Measurements from ENCODE around the gene KRT73. TPM values are rescaled to one million over a fixed set of nuclear protein-coding genes. Genes with fewer than 3 reads are reported as not detected.

The KRT73 gene
- total and polyA plus RNA-seq, 2 donors (not counting 3 experiments of a cell fraction or from before 2014, with no cell fraction given): not detected

DNA sequence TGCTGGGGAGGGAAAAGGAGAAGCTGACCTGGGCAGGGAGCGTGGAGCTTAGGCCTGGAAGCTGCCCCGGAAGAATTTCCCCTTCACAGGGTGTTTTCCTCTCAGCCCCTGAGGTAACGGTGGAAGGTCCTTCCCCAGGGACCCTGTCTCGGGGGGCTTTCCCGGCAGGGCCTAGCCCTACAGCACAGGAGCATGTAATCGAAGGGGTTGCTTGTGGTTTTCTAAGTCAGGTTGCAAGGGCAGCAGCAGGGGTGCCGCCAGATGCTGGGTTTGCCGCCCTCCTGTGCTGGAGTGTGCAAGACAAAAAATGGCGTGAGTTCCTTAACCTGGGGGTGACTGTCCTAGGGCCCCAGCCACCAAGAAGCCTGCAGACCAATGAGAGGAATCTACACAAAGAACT is 43.1 kb downstream of the KRT73 start:
- Histone ChIP-seq H3K4me1 (ENCODE audit: control insufficient read depth, extremely low read depth, insufficient read depth, low read length) (no peaks in the 10 kb centered on the region), H3K4me3 (replicated peaks in 1 of 3; ENCODE audit: insufficient read depth in 1 of 3, low read depth in 1 of 3, low read length in 3 of 3) (no peak overlapping the region), H3K4me2 (ENCODE audit: insufficient read depth, low read length) (no peak overlapping the region), H3K9me3 (replicated peaks; ENCODE audit: control insufficient read depth, insufficient read depth, low read length) (no peaks in the 10 kb centered on the region), H3K27me3 (ENCODE audit: control insufficient read depth in 2 of 2, insufficient read depth in 2 of 2, low read length in 2 of 2) (peaks cover 0 to 2% of the 10 kb centered on the region in 2 experiments), H3K36me3 (ENCODE audit: control insufficient read depth in 2 of 2, extremely low read depth in 1 of 2, insufficient read depth in 2 of 2, low read length in 2 of 2) (no peaks in the 10 kb centered on the region), H4K20me1 (replicated peaks; ENCODE audit: control insufficient read depth, extremely low read depth, insufficient read depth, low read length) (no peaks in the 10 kb centered on the region), H2AFZ (ENCODE audit: low read depth, low read length) (no peak overlapping the region), H3K9me1 (replicated peaks; ENCODE audit: control insufficient read depth, extremely low read depth, insufficient read depth, low read length) (no peaks in the 10 kb centered on the region), H3K79me2 (ENCODE audit: control insufficient read depth, insufficient read depth, low read length) (no peaks in the 10 kb centered on the region), H3K27ac (ENCODE audit: insufficient read depth, low read depth, low read length) (no peak overlapping the region), H3K9ac (replicated peaks; ENCODE audit: extremely low read depth, insufficient read depth, low read length) (no peak overlapping the region)
- no TSS peak for BruUV-seq (replicated peaks)
- POLR2A ChIA-PET: no interaction called here
- FAIRE-seq: no peak
- TF ChIP-seq, protein P1, sequence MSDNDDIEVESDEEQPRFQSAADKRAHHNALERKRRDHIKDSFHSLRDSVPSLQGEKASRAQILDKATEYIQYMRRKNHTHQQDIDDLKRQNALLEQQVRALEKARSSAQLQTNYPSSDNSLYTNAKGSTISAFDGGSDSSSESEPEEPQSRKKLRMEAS (IDR thresholded peaks at IDR 0.05; ENCODE audit: insufficient read depth, insufficient read length): no peak
- CTCF ChIA-PET: interaction anchor here (1.3 to 1.8 kb wide), 3 partner anchors 9 to 290 kb away, joined by 4 to 5 read pairs (median 5); no protein-coding TSS in a partner anchor
- DNase-seq (ENCODE audit: low read depth, low spot score): no peak
- dilution Hi-C loops (cut with MboI; ENCODE audit: extremely low pct_ligation_motif_present, low sequenced_read_pairs) (no loop called here), intact Hi-C loops (cut with micrococcal nuclease) (no loop called here)

DNA sequence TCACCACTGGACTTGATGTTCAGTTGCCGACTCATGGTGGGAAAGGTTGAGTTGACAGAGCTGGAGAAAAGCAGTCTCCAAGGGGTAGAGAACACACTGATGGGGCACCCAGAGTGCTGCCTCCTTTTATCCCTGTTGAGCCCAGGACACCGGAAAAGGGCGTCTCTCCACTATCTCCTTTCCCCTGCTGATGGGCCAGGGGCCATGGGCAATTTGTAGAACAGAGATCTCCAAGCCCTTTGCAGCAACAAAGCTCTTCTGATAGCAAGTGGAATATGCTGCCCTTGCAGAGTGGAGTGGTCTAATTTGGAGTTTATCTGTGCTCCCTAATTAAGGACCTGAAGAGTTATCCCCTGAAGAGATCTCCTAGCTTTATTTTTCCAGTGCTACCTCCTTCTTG is 44.6 kb downstream of the KRT73 start, which contains the start of gene KRT74:
TSS of gene KRT74 (minus strand) at position 101 of the 400 bp plus-strand sequence. CDS start at position 35, 66 bp downstream.
- ChIA-PET POLR2A (no interaction called here), CTCF (interaction anchor here (1.4 to 1.8 kb wide), 3 partner anchors 10 to 297 kb away, joined by 4 to 6 read pairs (median 5); no protein-coding TSS in a partner anchor)
- no peaks in the 10 kb centered on the region for H3K79me2 ChIP-seq (ENCODE audit: control insufficient read depth, insufficient read depth, low read length)
- TF ChIP-seq POLR2AphosphoS5 (IDR thresholded peaks at IDR 0.05; ENCODE audit: insufficient read depth, low read depth, low read length) (no peak), JUN (IDR thresholded peaks at IDR 0.05; ENCODE audit: borderline replicate concordance, insufficient read depth, insufficient read length, low read depth) (no peak), POLR2A (IDR thresholded peaks at IDR 0.05; ENCODE audit: low read depth, low read length) (no peak), FOS (IDR thresholded peaks at IDR 0.05; ENCODE audit: borderline replicate concordance, insufficient read depth, low read length) (no peak), EZH2 (IDR thresholded peaks at IDR 0.05; ENCODE audit: borderline replicate concordance, low read depth, low read length, severe bottlenecking) (no peak), MYC (IDR thresholded peaks at IDR 0.05; ENCODE audit: low read depth, low read length) (no peak), GATA2 (IDR thresholded peaks at IDR 0.05; ENCODE audit: insufficient read depth, insufficient read length, low read depth, low read length) (no peak)
- TF ChIP-seq, protein P2, sequence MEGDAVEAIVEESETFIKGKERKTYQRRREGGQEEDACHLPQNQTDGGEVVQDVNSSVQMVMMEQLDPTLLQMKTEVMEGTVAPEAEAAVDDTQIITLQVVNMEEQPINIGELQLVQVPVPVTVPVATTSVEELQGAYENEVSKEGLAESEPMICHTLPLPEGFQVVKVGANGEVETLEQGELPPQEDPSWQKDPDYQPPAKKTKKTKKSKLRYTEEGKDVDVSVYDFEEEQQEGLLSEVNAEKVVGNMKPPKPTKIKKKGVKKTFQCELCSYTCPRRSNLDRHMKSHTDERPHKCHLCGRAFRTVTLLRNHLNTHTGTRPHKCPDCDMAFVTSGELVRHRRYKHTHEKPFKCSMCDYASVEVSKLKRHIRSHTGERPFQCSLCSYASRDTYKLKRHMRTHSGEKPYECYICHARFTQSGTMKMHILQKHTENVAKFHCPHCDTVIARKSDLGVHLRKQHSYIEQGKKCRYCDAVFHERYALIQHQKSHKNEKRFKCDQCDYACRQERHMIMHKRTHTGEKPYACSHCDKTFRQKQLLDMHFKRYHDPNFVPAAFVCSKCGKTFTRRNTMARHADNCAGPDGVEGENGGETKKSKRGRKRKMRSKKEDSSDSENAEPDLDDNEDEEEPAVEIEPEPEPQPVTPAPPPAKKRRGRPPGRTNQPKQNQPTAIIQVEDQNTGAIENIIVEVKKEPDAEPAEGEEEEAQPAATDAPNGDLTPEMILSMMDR (IDR thresholded peaks at IDR 0.05; ENCODE audit: extremely low read depth in 1 of 2, insufficient read depth in 1 of 2, low read depth in 1 of 2, low read length in 2 of 2): no peak
- TF ChIP-seq, protein P1 (IDR thresholded peaks at IDR 0.05; ENCODE audit: insufficient read depth, insufficient read length): no peak
- dilution Hi-C loops (cut with MboI; ENCODE audit: extremely low pct_ligation_motif_present, low sequenced_read_pairs): no loop called here
- peaks cover 0 to under 1% of the 10 kb centered on the region in 2 experiments for H3K27me3 ChIP-seq (ENCODE audit: control insufficient read depth in 2 of 2, insufficient read depth in 2 of 2, low read length in 2 of 2)
- no peaks in the 10 kb centered on the region for H3K4me1 ChIP-seq (ENCODE audit: control insufficient read depth, extremely low read depth, insufficient read depth, low read length)
- no peaks in the 10 kb centered on the region for H3K36me3 ChIP-seq (ENCODE audit: control insufficient read depth in 2 of 2, extremely low read depth in 1 of 2, insufficient read depth in 2 of 2, low read length in 2 of 2)
- no peaks in the 10 kb centered on the region for H3K9me1 ChIP-seq (replicated peaks; ENCODE audit: control insufficient read depth, extremely low read depth, insufficient read depth, low read length)
- no peak within 1 kb of the TSS for H3K9ac ChIP-seq (replicated peaks; ENCODE audit: extremely low read depth, insufficient read depth, low read length)
- no peak within 1 kb of the TSS for H3K4me3 ChIP-seq (replicated peaks in 1 of 3; ENCODE audit: insufficient read depth in 1 of 3, low read depth in 1 of 3, low read length in 3 of 3)
- DNase-seq (ENCODE audit: low read depth, low spot score): no peak
- no peak within 1 kb of the TSS for H3K27ac ChIP-seq (ENCODE audit: insufficient read depth, low read depth, low read length)
- H3K4me2 ChIP-seq (ENCODE audit: insufficient read depth, low read length): no peak within 1 kb of the TSS
- no peak within 1 kb of the TSS for H2AFZ ChIP-seq (ENCODE audit: low read depth, low read length)
- H3K9me3 ChIP-seq (replicated peaks; ENCODE audit: control insufficient read depth, insufficient read depth, low read length): no peaks in the 10 kb centered on the region
- no TSS peak for BruUV-seq (replicated peaks)
- no peaks in the 10 kb centered on the region for H4K20me1 ChIP-seq (replicated peaks; ENCODE audit: control insufficient read depth, extremely low read depth, insufficient read depth, low read length)
- FAIRE-seq: no peak
- intact Hi-C loops (cut with micrococcal nuclease): no loop called here
